OCI-LY1 (cell line): Measurements from ENCODE around the gene NCKAP5L.

Source experiments
- CTCF ChIP-seq: fragments of 200-600 bp; sonication (generic), shearing (Covaris generic); IDR thresholded peaks from 2 replicates; pipeline ENCODE4 v1.5.1; 2017; ENCODE audit warnings: mild to moderate bottlenecking, antibody characterized with exemption, low read length, moderate library complexity, mixed read lengths
- EZH2 ChIP-seq: fragments of 200-600 bp; sonication (generic), shearing (Covaris generic); IDR thresholded peaks from 2 replicates; pipeline ENCODE4 v1.8.0; 2017; ENCODE audit warnings: borderline replicate concordance, mixed run types, mild to moderate bottlenecking, antibody characterized with exemption, low read length, moderate library complexity, mixed read lengths

- TF ChIP-seq EZH2 (no peak), CTCF (no peak)
Measured at GRCh38 chr12:49794021-49794420, 34.2 kb downstream of the NCKAP5L start.
